Measurements from ENCODE around the gene IRX1. TPM values are rescaled to one million over a fixed set of nuclear protein-coding genes. Genes with fewer than 3 reads are reported as not detected.

Gene IRX1
- total RNA-seq, 1 experiment from 2014 or later = 4.1 TPM

- no CpG with 5 or more reads among the region's 2 CpGs for whole genome bisulfite sequencing (ENCODE audit: extremely low coverage, insufficient read length, low lambda C conversion rate)
- H3K27ac Mint-ChIP-seq = no peak overlapping the region
- no peak overlapping the region for H3K23ac ChIP-seq (ENCODE audit: insufficient read length, low read depth, low read length)
Measured at GRCh38 chr5:3650320-3650719, 54.7 kb downstream of the IRX1 start.

More at GRCh38 chr5:3650320-3650719, 54.7 kb downstream of the IRX1 start:
- Mint-ChIP-seq H3K36me3 (ENCODE audit: insufficient read depth in 1 of 3, low read depth in 3 of 3) (peaks cover 0 to 3% (median 0%) of the 10 kb centered on the region in 3 experiments; a peak in 2 of 7 replicates), H3K4me1 (peaks cover 4% of the 10 kb centered on the region in 2 experiments; a peak in 2 of 4 replicates), H3K4me3 (no peak overlapping the region), H3K27me3 (ENCODE audit: low read depth) (peaks cover 8% of the 10 kb centered on the region), H3K9me3 (no peaks in the 10 kb centered on the region; a peak in 2 of 5 replicates)
- Histone ChIP-seq H2BK5ac (ENCODE audit: insufficient read length, low read length) (no peak overlapping the region), H3K9me3 (ENCODE audit: control insufficient read depth, low read depth, low read length) (no peaks in the 10 kb centered on the region), H4K5ac (ENCODE audit: insufficient read length, low read depth, low read length) (no peak overlapping the region), H3K4me2 (ENCODE audit: insufficient read depth, insufficient read length, low read length) (no peak overlapping the region), H3K27ac (ENCODE audit: insufficient read length, low read depth, low read length) (no peak overlapping the region), H4K8ac (replicated peaks; ENCODE audit: insufficient read length, low read depth, low read length) (no peak overlapping the region), H2BK20ac (ENCODE audit: low read depth, low read length, poor library complexity, severe bottlenecking) (no peak overlapping the region), H4K20me1 (ENCODE audit: control insufficient read depth, insufficient read depth, insufficient read length) (no peaks in the 10 kb centered on the region), H3K14ac (ENCODE audit: insufficient read depth, low read length) (no peak overlapping the region), H3K79me2 (ENCODE audit: insufficient read depth, low read length) (no peaks in the 10 kb centered on the region), H2BK120ac (ENCODE audit: low read depth, low read length, poor library complexity, severe bottlenecking) (no peak overlapping the region), H2BK12ac (ENCODE audit: insufficient read length, low read depth, low read length) (no peak overlapping the region), H3T11ph (ENCODE audit: low read length) (no peak overlapping the region), H4K91ac (ENCODE audit: insufficient read length, low read depth, low read length) (no peak overlapping the region), H2AK5ac (ENCODE audit: insufficient read length, low read length) (no peak overlapping the region), H3K4me1 (ENCODE audit: insufficient read depth, low read length) (no peaks in the 10 kb centered on the region), H3K56ac (ENCODE audit: insufficient read length, low read depth, low read length) (no peak overlapping the region), H3K79me1 (ENCODE audit: insufficient read depth, low read depth, low read length, poor library complexity, severe bottlenecking) (no peaks in the 10 kb centered on the region), H3K18ac (ENCODE audit: insufficient read length, low read depth, low read length) (no peak overlapping the region), H3K23me2 (ENCODE audit: insufficient read length, low read depth, low read length, poor library complexity, severe bottlenecking) (no peaks in the 10 kb centered on the region), H2BK15ac (ENCODE audit: low read depth, low read length) (no peak overlapping the region), H3K4ac (ENCODE audit: low read depth, low read length) (no peak overlapping the region), H3K27me3 (ENCODE audit: insufficient read depth, low read length) (no peaks in the 10 kb centered on the region; the same call in 1 of the 2 replicates), H2AFZ (ENCODE audit: low read length) (no peak overlapping the region), H3K9ac (ENCODE audit: extremely low read depth, insufficient read length, low read length) (no peak overlapping the region)
- DNase-seq = no peak
- TF ChIP-seq CTCF (conservative IDR thresholded peaks at IDR 0.05) = no peak

All from H9 (cell line).